MCF 10A (cell line): ENCODE measurements around the gene CEP89. TPM values are rescaled to one million over a fixed set of nuclear protein-coding genes. Genes with fewer than 3 reads are reported as not detected.

Experiments used
- BruUV-seq: library from RNA; stranded (reverse); fragments of 400-500 nt; replicated peaks from 2 replicates; lab custom pipeline; 2021; lab: Mats Ljungman, UMichigan
- CTCF ChIA-PET: fragments of 300-600 bp; sonication (Branson Sonifier 250); formaldehyde crosslinking; extraction: SDS; loops from one replicate; lab custom pipeline; 2021; ENCODE audit warnings: antibody characterized with exemption, inconsistent platforms; lab: Yijun Ruan, JAX
- POLR2A ChIA-PET: fragments of 300-600, 350-650 bp; sonication (Branson Sonifier 250); formaldehyde crosslinking; extraction: SDS; loops from one replicate; lab custom pipeline; 2020; ENCODE audit warnings: antibody characterized with exemption, inconsistent platforms; lab: Yijun Ruan, JAX
- DNase-seq: peaks from one replicate; pipeline ENCODE4 v3.0.0-alpha.2; 2018; ENCODE audit not compliant: unreplicated experiment
- H3K27ac Mint-ChIP-seq: one replicate; pipeline ENCODE4 v1.8.0; 2022; ENCODE audit warnings: mild to moderate bottlenecking, low read depth, mixed read lengths; ENCODE audit not compliant: unreplicated experiment
- H3K27me3 Mint-ChIP-seq: one replicate; pipeline ENCODE4 v1.8.0; 2022; ENCODE audit warnings: mixed read lengths; ENCODE audit not compliant: insufficient read depth, unreplicated experiment
- H3K36me3 Mint-ChIP-seq: one replicate; pipeline ENCODE4 v1.8.0; 2022; ENCODE audit warnings: mild to moderate bottlenecking, moderate library complexity, mixed read lengths; ENCODE audit not compliant: insufficient read depth, unreplicated experiment
- H3K4me1 Mint-ChIP-seq: one replicate; pipeline ENCODE4 v1.8.0; 2022; ENCODE audit warnings: mixed read lengths; ENCODE audit not compliant: insufficient read depth, unreplicated experiment
- H3K4me3 Mint-ChIP-seq: one replicate; pipeline ENCODE4 v1.8.0; 2022; ENCODE audit warnings: mild to moderate bottlenecking, moderate library complexity, mixed read lengths; ENCODE audit not compliant: unreplicated experiment
- H3K9me3 Mint-ChIP-seq: one replicate; pipeline ENCODE4 v1.8.0; 2022; ENCODE audit warnings: mixed read lengths; ENCODE audit not compliant: unreplicated experiment
- CTCF ChIP-seq: fragments of 200-600 bp; IDR thresholded peaks from one replicate; pipeline ENCODE4 v1.8.0; 2022; ENCODE audit warnings: antibody characterized with exemption, mild to moderate bottlenecking; ENCODE audit not compliant: unreplicated experiment
- intact Hi-C: fragments of 100-400 bp; cut with micrococcal nuclease; formaldehyde crosslinking; loops from 2 replicates; pipeline ENCODE4 v1.14.1; 2022
- total RNA-seq: library from RNA; stranded (reverse); gene quantifications from 2 replicates; pipeline ENCODE4 v1.2.3, GENCODE V29; 2022

The CEP89 gene
- total RNA-seq, 1 experiment from 2014 or later = 24.7 TPM

- no peaks in the 10 kb centered on the region for H3K27me3 Mint-ChIP-seq
- peaks cover 5% of the 10 kb centered on the region for H3K36me3 Mint-ChIP-seq
- TF ChIP-seq CTCF = no peak
- ChIA-PET POLR2A (no interaction called here), CTCF (interaction anchor here (0.6 kb wide), 2 partner anchors 210 to 1107 kb away, joined by 3 read pairs; no protein-coding TSS in a partner anchor)
- peaks cover 8% of the 10 kb centered on the region for H3K9me3 Mint-ChIP-seq
- no peaks in the 10 kb centered on the region for H3K4me1 Mint-ChIP-seq
- BruUV-seq = no TSS peak
- DNase-seq = no peak
- intact Hi-C loops = no loop called here
- no peak overlapping the region for H3K4me3 Mint-ChIP-seq
- no peak overlapping the region for H3K27ac Mint-ChIP-seq
These were observed 80.9 kb downstream of the CEP89 start for GRCh38 chr19:32890841-32891240.

- no TSS peak for BruUV-seq
- peaks cover 5% of the 10 kb centered on the region for H3K36me3 Mint-ChIP-seq
- no peaks in the 10 kb centered on the region for H3K4me1 Mint-ChIP-seq
- H3K4me3 Mint-ChIP-seq = no peak overlapping the region
- TF ChIP-seq CTCF = no peak
- CTCF ChIA-PET = interaction anchor here (0.6 kb wide), 2 partner anchors 210 to 1108 kb away, joined by 3 read pairs; no protein-coding TSS in a partner anchor
- peaks cover 8% of the 10 kb centered on the region for H3K9me3 Mint-ChIP-seq
- POLR2A ChIA-PET = no interaction called here
- intact Hi-C loops = no loop called here
- H3K27ac Mint-ChIP-seq = no peak overlapping the region
- no peaks in the 10 kb centered on the region for H3K27me3 Mint-ChIP-seq
- DNase-seq = no peak
These were observed 81.4 kb downstream of the CEP89 start for GRCh38 chr19:32890326-32890725.

GRCh38 chr19:32889137-32889934 lies 82.4 kb downstream of the CEP89 start:
- DNase-seq = no peak
- no peaks in the 10 kb centered on the region for H3K4me1 Mint-ChIP-seq
- no TSS peak for BruUV-seq

More at GRCh38 chr19:32889137-32889934, 82.4 kb downstream of the CEP89 start:
- Mint-ChIP-seq H3K27ac (no peak overlapping the region), H3K4me3 (no peak overlapping the region), H3K9me3 (peaks cover 8% of the 10 kb centered on the region), H3K36me3 (peaks cover 5% of the 10 kb centered on the region), H3K27me3 (no peaks in the 10 kb centered on the region)
- TF ChIP-seq CTCF = no peak
- ChIA-PET CTCF (no interaction called here), POLR2A (no interaction called here)
- intact Hi-C loops = no loop called here
